Ascending aorta (tissue), 2 donors: ENCODE measurements around the gene SLIT3. TPM values are rescaled to one million over a fixed set of nuclear protein-coding genes. Genes with fewer than 3 reads are reported as not detected.

Experiments
- DNase-seq, 2 donors: peaks; one replicate each; pipeline ENCODE4 v3.0.0-alpha.2; 2019; ENCODE audit warnings: low spot score in 2 of 2
- H3K27ac ChIP-seq, 2 donors: fragments of 200-600 bp; sonication (generic); one replicate each; pipeline ENCODE4 v1.5.1; 2016 to 2017; ENCODE audit warnings: mild to moderate bottlenecking in 1 of 2
- H3K27me3 ChIP-seq: fragments of 200-600 bp; sonication (generic); one replicate; pipeline ENCODE4 v1.5.1; 2017
- H3K36me3 ChIP-seq, 2 donors: fragments of 200-600 bp; sonication (generic); one replicate each; pipeline ENCODE4 v1.5.1; 2016
- H3K4me1 ChIP-seq, 2 donors: fragments of 200-600 bp; sonication (generic); one replicate each; pipeline ENCODE4 v1.5.1; 2016 to 2017; ENCODE audit warnings: mild to moderate bottlenecking in 1 of 2
- H3K4me3 ChIP-seq, 2 donors: fragments of 200-600 bp; sonication (generic); one replicate each; pipeline ENCODE4 v1.5.1; 2016 to 2017; ENCODE audit warnings: mild to moderate bottlenecking in 1 of 2
- H3K9me3 ChIP-seq, 2 donors: fragments of 200-600 bp; sonication (generic); one replicate each; pipeline ENCODE4 v1.5.1; 2016
- CTCF ChIP-seq, 3 experiments: fragments of 200-600 bp in 2 of 3; fragments of 450-650 bp in 1 of 3; sonication (generic) in 2 of 3; IDR thresholded peaks; one replicate each; pipeline ENCODE4 v1.5.1; 2016 to 2019; ENCODE audit warnings: antibody characterized with exemption in 3 of 3, mild to moderate bottlenecking in 1 of 3, moderate library complexity in 1 of 3
- intact Hi-C: fragments of 100-400 bp; cut with DNase I; formaldehyde crosslinking; loops from one replicate; pipeline ENCODE4 v1.15.1; 2023
- total RNA-seq: library from RNA; depleted of rRNA; stranded (reverse); fragments of >200 nt; gene quantifications from one replicate; pipeline ENCODE4 v1.1.0, GENCODE V29; 2016

Gene SLIT3
- total RNA-seq, 1 donor from 2014 or later, result 128 TPM

GRCh38 chr5:169242175-169242848, 58.6 kb downstream of the SLIT3 start:
- DNase-seq, result no peak
- H3K4me1 ChIP-seq, result no peaks in the 10 kb centered on the region
- no peaks in the 10 kb centered on the region for H3K27me3 ChIP-seq
- H3K36me3 ChIP-seq, result no peaks in the 10 kb centered on the region
- H3K27ac ChIP-seq, result no peak overlapping the region
- intact Hi-C loops, result no loop called here
- TF ChIP-seq CTCF (IDR thresholded peaks at IDR 0.05), result no peak
- no peaks in the 10 kb centered on the region for H3K9me3 ChIP-seq
- H3K4me3 ChIP-seq, result no peak overlapping the region

GRCh38 chr5:169229342-169229892, 71.5 kb downstream of the SLIT3 start:
- H3K9me3 ChIP-seq, result peaks cover 0 to 2% of the 10 kb centered on the region in 2 donors
- H3K27ac ChIP-seq, result no peak overlapping the region
- no peak for DNase-seq
- no peak overlapping the region for H3K4me3 ChIP-seq
- H3K4me1 ChIP-seq, result no peaks in the 10 kb centered on the region
- H3K36me3 ChIP-seq, result no peaks in the 10 kb centered on the region
- H3K27me3 ChIP-seq, result no peaks in the 10 kb centered on the region
- intact Hi-C loops, result no loop called here
- no peak for TF ChIP-seq CTCF (IDR thresholded peaks at IDR 0.05)

- H3K4me1 ChIP-seq, result peaks cover 0 to 14% of the 10 kb centered on the region in 2 donors
- no peak overlapping the region for H3K27ac ChIP-seq
- no peak overlapping the region for H3K4me3 ChIP-seq
- no peaks in the 10 kb centered on the region for H3K27me3 ChIP-seq
- no peaks in the 10 kb centered on the region for H3K36me3 ChIP-seq
- H3K9me3 ChIP-seq, result no peaks in the 10 kb centered on the region
- no peak for TF ChIP-seq CTCF (IDR thresholded peaks at IDR 0.05)
- no peak for DNase-seq
- intact Hi-C loops, result no loop called here
Measured at GRCh38 chr5:169226895-169227294, 74.0 kb downstream of the SLIT3 start.

GRCh38 chr5:169225830-169226356, 75.0 kb downstream of the SLIT3 start:
- no peak for DNase-seq
- no peak for TF ChIP-seq CTCF (IDR thresholded peaks at IDR 0.05)
- intact Hi-C loops, result no loop called here
- Histone ChIP-seq H3K27me3 (no peaks in the 10 kb centered on the region), H3K4me1 (peaks cover 0 to 14% of the 10 kb centered on the region in 2 donors), H3K4me3 (no peak overlapping the region), H3K36me3 (no peaks in the 10 kb centered on the region), H3K9me3 (no peaks in the 10 kb centered on the region), H3K27ac (no peak overlapping the region)

- Histone ChIP-seq H3K27ac (no peak overlapping the region), H3K27me3 (no peaks in the 10 kb centered on the region), H3K9me3 (no peaks in the 10 kb centered on the region), H3K4me1 (peaks cover 0 to 14% of the 10 kb centered on the region in 2 donors), H3K36me3 (no peaks in the 10 kb centered on the region), H3K4me3 (no peak overlapping the region)
- TF ChIP-seq CTCF (IDR thresholded peaks at IDR 0.05), result no peak
- intact Hi-C loops, result no loop called here
- DNase-seq, result no peak
Measured at GRCh38 chr5:169223595-169223953, 77.4 kb downstream of the SLIT3 start.
